HL-60 (cell line): ENCODE data around the gene FBXW10B.

ENCODE experiments used
- GABPA ChIP-seq: IDR thresholded peaks from 2 replicates; pipeline ENCODE4 v1.6.1; 2012; ENCODE audit warnings: low read depth
- POLR2AphosphoS5 ChIP-seq: IDR thresholded peaks from 2 replicates; pipeline ENCODE4 v1.6.1; 2012; ENCODE audit warnings: low read depth
- SPI1 ChIP-seq: IDR thresholded peaks from 2 replicates; pipeline ENCODE4 v1.6.1; 2012; ENCODE audit warnings: low read depth, mild to moderate bottlenecking, borderline replicate concordance
- TF ChIP-seq, protein P1 (sequence below): IDR thresholded peaks from one replicate; pipeline ENCODE4 v1.5.1; 2011; ENCODE audit warnings: low read length, control low read depth, inconsistent platforms; ENCODE audit not compliant: insufficient read depth

DNA sequence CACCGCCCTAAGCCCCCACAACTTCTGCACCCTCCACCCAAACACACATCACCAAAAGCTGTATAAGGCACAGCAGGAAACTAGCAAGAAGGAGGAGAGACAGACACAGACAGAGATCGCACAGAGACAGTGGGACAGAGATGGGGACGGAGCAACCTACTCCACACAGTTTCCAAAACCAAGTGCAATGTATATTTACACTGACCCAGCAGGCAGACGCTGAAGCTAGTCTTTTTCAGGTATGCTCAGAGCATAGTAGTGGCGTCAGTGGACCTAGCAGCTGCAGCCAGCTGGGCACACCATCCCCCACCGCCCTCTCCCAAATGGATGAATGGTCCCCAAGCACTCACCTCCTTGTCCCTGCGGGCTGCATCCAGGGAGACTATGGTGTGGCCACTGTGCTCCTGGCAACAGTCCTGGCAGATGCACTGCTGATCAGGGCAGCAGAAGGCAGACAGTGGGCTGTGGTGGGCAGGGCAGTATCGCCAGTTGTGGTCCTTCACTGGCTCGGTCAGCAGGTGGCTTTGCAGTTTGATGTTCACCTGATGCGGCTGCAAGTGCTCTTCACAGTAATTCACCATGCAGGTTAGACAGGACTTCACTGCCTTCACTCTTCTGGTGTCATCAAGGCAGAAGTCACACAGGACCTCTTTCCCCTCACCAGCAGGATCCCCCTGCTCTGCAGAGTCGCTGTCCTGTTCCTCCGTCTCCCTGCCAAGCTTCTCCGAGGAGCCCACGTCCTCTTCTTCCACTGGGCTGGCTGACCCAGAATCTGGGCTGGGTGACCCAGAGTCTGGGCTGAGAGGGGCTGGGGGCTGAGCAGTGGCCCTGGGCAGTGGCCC is 31.5 kb upstream of the FBXW10B start:
- TF ChIP-seq, protein P1, sequence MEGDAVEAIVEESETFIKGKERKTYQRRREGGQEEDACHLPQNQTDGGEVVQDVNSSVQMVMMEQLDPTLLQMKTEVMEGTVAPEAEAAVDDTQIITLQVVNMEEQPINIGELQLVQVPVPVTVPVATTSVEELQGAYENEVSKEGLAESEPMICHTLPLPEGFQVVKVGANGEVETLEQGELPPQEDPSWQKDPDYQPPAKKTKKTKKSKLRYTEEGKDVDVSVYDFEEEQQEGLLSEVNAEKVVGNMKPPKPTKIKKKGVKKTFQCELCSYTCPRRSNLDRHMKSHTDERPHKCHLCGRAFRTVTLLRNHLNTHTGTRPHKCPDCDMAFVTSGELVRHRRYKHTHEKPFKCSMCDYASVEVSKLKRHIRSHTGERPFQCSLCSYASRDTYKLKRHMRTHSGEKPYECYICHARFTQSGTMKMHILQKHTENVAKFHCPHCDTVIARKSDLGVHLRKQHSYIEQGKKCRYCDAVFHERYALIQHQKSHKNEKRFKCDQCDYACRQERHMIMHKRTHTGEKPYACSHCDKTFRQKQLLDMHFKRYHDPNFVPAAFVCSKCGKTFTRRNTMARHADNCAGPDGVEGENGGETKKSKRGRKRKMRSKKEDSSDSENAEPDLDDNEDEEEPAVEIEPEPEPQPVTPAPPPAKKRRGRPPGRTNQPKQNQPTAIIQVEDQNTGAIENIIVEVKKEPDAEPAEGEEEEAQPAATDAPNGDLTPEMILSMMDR = no peak
- TF ChIP-seq GABPA (no peak), POLR2AphosphoS5 (no peak), SPI1 (no peak)
